SH-SY5Y (cell line): Measurements from ENCODE around the gene DACH1.

Experiments used
- GATA2 ChIP-seq: IDR thresholded peaks from 2 replicates; pipeline ENCODE4 v1.6.1; 2011; ENCODE audit warnings: mild to moderate bottlenecking, low read depth, low read length
- GATA3 ChIP-seq: IDR thresholded peaks from 2 replicates; pipeline ENCODE4 v1.6.1; 2011; ENCODE audit warnings: low read depth, mild to moderate bottlenecking, low read length, moderate library complexity

DNA sequence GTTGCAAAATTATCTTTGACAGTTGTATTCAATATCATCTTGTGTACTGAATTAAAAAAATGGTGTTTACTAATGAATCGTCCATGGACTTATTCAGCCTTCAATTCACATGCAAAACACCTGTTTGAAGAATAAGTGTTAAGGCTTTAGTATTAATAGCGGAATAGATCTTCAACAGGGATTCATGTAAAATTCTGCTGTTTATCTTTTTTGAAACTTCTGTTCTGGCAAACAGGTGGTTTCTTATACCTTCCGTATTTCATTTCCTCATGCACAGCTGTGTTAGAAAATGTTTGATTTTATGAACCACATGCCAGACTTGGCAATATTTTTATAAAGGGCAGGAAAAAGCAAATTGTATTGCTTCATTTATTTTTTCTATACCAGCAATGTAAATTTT lies 255.7 kb downstream of the DACH1 start:
- no peak for TF ChIP-seq GATA2
- TF ChIP-seq GATA3, result no peak
